Urinary bladder (tissue), 4 donors: Measurements from ENCODE around the gene KIF4B. TPM values are rescaled to one million over a fixed set of nuclear protein-coding genes. Genes with fewer than 3 reads are reported as not detected.
"Not testable (repeated sequence)": the region's sequence is repeated elsewhere in the genome, so short reads cannot be mapped to it uniquely, and the experiment has no call there.

Experiments
- DNase-seq: peaks from one replicate; pipeline ENCODE4 v3.0.0-alpha.2; 2015; ENCODE audit errors: extremely low spot score
- H3K27ac ChIP-seq: one replicate; pipeline ENCODE4 v1.5.1; 2013; ENCODE audit warnings: low read depth, mild to moderate bottlenecking, moderate library complexity
- H3K36me3 ChIP-seq: one replicate; pipeline ENCODE4 v1.6.1; 2013; ENCODE audit warnings: mild to moderate bottlenecking, moderate library complexity; ENCODE audit not compliant: insufficient read depth
- H3K4me1 ChIP-seq: one replicate; pipeline ENCODE4 v1.6.1; 2013; ENCODE audit warnings: mild to moderate bottlenecking, moderate library complexity; ENCODE audit not compliant: insufficient read depth
- H3K4me3 ChIP-seq: one replicate; pipeline ENCODE4 v1.5.1; 2013; ENCODE audit warnings: low read depth, low read length
- WGBS: extraction: QIAGEN DNeasy Blood & Tissue Kit; methylation state at CpG from one replicate; pipeline ENCODE4 v1.1.7; 2013; 5-methylcytosine and 5-hydroxymethylcytosine counted together
- polyA plus RNA-seq: library from polyadenylated mRNA; stranded (reverse); fragments of 200-250 nt; gene quantifications from one replicate; pipeline ENCODE4 v1.2.3, GENCODE V29; 2013
- total RNA-seq: library from RNA; depleted of rRNA; stranded (reverse); fragments of >200 nt; gene quantifications from one replicate; pipeline ENCODE4 v1.2.3, GENCODE V29; 2014
- donor health status: healthy with polysubstance abuse.
- donor health status: healthy.

Gene KIF4B, protein sequence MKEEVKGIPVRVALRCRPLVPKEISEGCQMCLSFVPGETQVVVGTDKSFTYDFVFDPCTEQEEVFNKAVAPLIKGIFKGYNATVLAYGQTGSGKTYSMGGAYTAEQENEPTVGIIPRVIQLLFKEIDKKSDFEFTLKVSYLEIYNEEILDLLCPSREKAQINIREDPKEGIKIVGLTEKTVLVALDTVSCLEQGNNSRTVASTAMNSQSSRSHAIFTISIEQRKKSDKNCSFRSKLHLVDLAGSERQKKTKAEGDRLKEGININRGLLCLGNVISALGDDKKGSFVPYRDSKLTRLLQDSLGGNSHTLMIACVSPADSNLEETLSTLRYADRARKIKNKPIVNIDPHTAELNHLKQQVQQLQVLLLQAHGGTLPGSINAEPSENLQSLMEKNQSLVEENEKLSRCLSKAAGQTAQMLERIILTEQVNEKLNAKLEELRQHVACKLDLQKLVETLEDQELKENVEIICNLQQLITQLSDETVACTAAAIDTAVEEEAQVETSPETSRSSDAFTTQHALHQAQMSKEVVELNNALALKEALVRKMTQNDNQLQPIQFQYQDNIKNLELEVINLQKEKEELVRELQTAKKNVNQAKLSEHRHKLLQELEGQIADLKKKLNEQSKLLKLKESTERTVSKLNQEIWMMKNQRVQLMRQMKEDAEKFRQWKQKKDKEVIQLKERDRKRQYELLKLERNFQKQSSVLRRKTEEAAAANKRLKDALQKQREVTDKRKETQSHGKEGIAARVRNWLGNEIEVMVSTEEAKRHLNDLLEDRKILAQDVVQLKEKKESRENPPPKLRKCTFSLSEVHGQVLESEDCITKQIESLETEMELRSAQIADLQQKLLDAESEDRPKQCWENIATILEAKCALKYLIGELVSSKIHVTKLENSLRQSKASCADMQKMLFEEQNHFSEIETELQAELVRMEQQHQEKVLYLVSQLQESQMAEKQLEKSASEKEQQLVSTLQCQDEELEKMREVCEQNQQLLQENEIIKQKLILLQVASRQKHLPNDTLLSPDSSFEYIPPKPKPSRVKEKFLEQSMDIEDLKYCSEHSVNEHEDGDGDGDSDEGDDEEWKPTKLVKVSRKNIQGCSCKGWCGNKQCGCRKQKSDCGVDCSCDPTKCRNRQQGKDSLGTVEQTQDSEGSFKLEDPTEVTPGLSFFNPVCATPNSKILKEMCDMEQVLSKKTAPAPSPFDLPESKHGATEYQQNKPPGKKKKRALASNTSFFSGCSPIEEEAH
- total RNA-seq (0.05 TPM), polyA plus RNA-seq (not detected)

DNA sequence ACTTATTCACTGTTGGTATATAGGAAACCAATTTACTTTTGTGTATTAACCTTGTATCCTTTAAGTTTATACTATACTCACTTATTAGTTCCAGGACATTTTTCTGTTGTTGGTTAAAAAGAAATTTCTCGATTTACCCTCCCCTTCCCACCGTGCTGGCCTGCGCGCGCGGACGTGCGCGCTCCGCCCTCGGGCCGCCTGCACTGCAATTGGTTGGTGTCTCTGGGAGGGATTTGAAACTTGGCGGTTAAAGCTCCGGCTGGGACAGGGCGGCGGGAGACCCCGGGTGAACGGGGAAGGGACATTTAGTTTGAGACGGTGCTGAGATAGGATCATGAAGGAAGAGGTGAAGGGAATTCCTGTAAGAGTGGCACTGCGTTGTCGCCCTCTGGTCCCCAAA, at the start of gene KIF4B:
Gene KIF4B (plus strand): TSS at position 230 of the 400 bp plus-strand sequence. CDS start 105 bp downstream, at position 335.
- no peak within 1 kb of the TSS for H3K27ac ChIP-seq
- no peak for DNase-seq
- H3K36me3 ChIP-seq: no peaks in the 10 kb centered on the region
- 93% methylated on average over 21 of the region's 21 CpGs for WGBS
- H3K4me3 ChIP-seq: no peak within 1 kb of the TSS
- H3K4me1 ChIP-seq: no peaks in the 10 kb centered on the region

DNA sequence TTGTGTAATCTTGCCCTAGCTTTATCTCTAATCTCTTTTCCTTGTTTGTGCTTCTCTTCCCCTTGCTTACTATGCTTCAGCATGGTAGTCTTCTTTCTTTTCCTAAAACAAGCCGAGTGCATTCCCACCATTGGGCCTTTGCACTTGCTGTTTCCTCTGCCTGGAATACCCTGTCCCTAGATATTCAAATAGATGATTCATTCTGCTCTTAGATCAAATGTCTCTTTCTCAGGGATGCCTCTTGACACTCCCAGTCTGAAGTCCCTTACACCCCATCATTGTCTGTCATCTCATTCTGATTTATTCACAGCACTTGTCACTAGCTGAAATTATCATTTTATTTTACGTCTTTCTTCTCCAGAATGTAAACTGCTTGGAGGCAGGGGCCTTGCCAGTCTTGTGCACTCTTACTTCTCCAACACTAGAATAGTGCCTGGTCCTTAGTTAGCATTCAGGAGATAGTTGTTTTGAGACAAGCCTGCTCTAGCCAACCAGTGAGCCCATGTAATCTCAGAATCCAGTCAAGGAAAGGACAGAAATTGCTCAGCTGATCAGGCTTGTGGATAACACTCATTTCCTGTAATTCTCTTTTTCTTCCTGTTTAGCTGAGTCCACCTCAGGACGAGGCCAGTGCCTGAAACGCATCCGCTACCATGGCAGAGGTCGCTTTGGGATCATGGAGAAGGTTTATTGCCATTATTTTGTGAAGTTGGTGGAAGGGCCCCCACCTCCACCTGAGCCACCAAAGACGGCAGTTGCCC, 47.3 kb upstream of the KIF4B start:
- 87% methylated on average over 7 of the region's 7 CpGs for WGBS
- no peak overlapping the region for H3K4me3 ChIP-seq
- DNase-seq: no peak
- no peak overlapping the region for H3K27ac ChIP-seq
- no peaks in the 10 kb centered on the region for H3K4me1 ChIP-seq
- peaks cover 2% of the 10 kb centered on the region for H3K36me3 ChIP-seq

DNA sequence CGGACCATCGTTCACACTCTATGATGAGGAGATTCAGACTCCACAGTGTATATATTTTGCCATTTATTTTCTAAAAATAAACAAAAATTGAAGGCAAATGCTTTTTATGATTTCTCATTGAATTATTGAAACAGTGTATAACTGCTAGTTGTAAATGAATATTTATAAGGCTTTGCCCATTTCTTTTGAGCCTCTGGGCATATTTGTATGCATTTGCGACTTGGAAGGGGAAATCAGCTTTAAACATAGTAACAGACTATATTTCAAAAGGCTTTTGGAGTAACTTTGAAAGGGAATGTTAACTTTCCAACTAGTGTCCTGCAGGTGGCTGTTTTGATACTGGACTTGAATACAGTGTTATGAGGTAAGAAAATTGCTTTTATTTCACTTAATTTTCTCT, 46.7 kb upstream of the KIF4B start:
- Histone ChIP-seq H3K4me3 (no peak overlapping the region), H3K27ac (no peak overlapping the region), H3K4me1 (no peaks in the 10 kb centered on the region), H3K36me3 (peaks cover 2% of the 10 kb centered on the region)
- 92% methylated on average over 3 of the region's 3 CpGs for WGBS
- no peak for DNase-seq

DNA sequence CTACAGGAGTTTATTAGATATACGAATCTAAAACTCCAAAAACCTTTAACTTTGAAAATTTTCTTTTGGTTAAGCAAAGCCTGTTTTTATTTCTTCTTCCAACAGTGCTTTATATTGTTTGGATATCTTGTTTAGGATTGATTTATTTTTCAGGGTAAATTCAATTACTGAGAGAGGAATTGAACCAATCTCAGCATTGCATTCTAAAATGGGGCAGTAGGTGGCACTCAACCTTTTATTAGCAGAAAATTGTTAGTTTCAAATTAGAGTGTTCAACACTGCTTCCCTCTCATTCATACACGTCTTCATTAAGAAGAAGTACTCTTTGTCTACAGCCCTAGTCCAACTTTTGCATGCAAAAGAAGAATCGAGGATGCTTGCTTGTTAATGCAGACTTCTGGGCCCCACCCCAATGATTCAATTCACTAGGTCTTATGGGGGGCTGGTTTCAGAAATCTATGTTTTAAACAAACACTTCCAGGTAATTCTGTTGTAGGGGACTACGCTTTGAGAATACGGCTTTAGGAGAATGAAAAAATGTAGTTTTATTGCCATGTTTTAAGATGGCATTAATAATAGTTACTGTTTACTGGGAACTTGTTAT, 46.0 kb upstream of the KIF4B start:
- Histone ChIP-seq H3K4me1 (no peaks in the 10 kb centered on the region), H3K4me3 (no peak overlapping the region), H3K27ac (no peak overlapping the region), H3K36me3 (peaks cover 2% of the 10 kb centered on the region)
- 80% methylated on average over 5 of the region's 5 CpGs for WGBS
- no peak for DNase-seq

DNA sequence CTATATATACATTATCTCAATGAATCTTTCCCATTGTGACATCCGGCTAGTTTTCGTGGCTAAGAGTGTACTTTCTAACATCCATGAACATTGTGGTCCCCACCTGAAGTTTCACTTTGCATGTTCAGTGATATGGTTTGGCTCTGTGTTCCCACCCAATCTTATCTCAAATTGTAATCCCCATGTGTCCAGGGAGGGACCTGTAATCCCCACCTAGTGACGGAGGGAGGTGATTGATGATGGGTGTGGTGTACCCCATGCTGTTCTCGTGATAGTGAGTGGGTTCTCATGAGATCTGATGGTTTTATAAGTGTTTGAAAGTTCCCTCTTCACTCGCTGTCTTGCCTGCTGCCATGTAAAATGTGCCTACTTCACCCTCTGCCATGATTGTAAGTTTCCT, 44.6 kb upstream of the KIF4B start:
- 92% methylated on average over 5 of the region's 5 CpGs for WGBS

DNA sequence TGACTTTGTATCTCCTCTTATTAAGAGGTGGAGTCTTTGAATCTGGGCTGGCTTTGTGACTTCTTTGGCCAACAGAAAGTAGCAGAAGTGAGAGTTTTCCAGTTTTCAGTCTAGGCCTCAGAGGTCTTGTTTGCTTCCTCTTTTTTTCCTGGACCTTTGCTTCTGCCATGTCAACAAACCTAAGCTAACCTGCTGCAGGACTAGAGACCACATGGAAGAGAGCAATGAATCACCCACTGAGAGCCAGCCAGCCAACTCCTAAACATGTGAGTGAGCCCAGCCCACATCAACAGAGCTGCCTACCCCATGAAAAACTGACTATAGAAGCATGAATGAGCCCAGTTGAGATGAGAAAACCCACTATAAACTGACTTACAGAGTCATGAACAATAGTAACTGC, 42.8 kb upstream of the KIF4B start:
- Histone ChIP-seq H3K27ac (no peak overlapping the region), H3K4me3 (no peak overlapping the region), H3K4me1 (no peaks in the 10 kb centered on the region), H3K36me3 (peaks cover 2% of the 10 kb centered on the region)
- no peak for DNase-seq

More for the DNA sequence above, 44.6 kb upstream of the KIF4B start:
- Histone ChIP-seq H3K27ac (no peak overlapping the region), H3K4me3 (no peak overlapping the region), H3K4me1 (no peaks in the 10 kb centered on the region), H3K36me3 (peaks cover 2% of the 10 kb centered on the region)
- DNase-seq: no peak

DNA sequence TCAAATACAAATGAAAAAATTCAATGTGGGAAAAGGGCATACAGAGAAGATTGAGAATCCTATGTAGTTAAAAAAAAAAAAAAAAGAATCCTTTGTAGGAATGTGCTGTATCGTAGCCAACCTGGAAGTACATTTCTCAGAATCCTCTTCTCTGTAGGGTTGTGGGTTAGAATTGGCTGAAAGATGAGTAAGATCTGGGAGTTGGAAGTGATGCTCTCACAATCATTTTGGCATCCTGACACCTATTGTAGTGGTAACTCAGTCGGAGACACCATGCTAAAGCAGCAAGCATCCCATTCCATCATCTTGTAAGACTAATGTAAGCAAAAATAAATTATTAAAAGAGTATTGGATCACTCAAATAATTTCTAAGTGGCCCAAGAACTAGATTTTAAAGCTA, 42.1 kb upstream of the KIF4B start:
- 91% methylated on average over 2 of the region's 2 CpGs for WGBS
- no peaks in the 10 kb centered on the region for H3K4me1 ChIP-seq

DNA sequence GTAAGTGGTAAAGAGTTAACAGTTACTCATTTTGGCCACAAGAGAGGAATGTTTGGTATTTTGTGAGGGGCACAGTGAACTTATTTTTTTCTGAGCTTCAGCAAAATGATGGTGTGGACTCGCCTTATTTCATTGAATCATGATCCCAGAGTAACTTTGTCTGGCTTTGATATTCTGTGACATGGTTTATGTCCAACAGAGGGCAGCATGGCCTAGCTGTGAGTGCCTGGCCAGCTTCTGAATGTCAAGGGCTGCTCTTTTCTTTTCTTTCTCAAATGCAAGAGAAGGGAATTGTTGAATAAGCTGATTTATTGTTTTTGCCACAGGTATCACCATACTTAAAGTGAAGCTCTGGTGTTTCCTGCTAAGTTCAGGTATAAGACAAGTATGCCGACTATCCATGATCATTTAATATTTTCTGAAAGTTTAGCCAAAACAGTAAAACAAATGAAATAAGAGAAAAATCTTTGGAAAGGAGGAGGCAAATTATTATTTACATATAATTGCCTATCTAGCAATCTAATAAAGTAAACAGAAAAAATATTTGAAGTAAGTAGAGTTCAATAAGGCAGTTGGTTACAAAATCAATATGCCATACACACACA, 41.0 kb upstream of the KIF4B start:
- H3K4me1 ChIP-seq: no peaks in the 10 kb centered on the region

More for the DNA sequence above, 42.1 kb upstream of the KIF4B start:
- Histone ChIP-seq H3K36me3 (peaks cover 2% of the 10 kb centered on the region), H3K27ac (no peak overlapping the region), H3K4me3 (no peak overlapping the region)
- DNase-seq: no peak

DNA sequence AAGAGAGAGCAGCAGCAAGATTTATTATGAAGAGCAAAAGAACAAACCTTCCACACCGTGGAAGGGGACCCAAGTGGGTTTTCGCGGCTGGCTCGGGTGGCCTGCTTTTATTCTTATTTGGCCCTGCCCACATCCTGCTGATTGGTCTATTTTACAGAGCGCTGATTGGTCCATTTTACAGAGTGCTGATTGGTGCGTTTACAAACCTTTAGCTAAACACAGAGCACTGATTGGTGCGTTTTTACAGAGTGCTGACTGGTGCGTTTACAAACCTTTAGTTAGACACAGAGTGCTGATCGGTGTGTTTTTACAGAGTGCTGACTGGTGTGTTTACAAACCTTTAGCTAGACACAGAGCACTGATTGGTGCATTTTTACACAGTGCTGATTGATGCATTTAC, 37.5 kb upstream of the KIF4B start:
- not testable (repeated sequence) for H3K4me1 ChIP-seq, H3K4me3 ChIP-seq, DNase-seq, H3K27ac ChIP-seq, H3K36me3 ChIP-seq
- 90% methylated on average over 9 of the region's 9 CpGs for WGBS

More for the DNA sequence above, 41.0 kb upstream of the KIF4B start:
- peaks cover 2% of the 10 kb centered on the region for H3K36me3 ChIP-seq
- H3K27ac ChIP-seq: no peak overlapping the region
- no peak overlapping the region for H3K4me3 ChIP-seq
- 73% methylated on average over 2 of the region's 2 CpGs for WGBS
- DNase-seq: no peak

DNA sequence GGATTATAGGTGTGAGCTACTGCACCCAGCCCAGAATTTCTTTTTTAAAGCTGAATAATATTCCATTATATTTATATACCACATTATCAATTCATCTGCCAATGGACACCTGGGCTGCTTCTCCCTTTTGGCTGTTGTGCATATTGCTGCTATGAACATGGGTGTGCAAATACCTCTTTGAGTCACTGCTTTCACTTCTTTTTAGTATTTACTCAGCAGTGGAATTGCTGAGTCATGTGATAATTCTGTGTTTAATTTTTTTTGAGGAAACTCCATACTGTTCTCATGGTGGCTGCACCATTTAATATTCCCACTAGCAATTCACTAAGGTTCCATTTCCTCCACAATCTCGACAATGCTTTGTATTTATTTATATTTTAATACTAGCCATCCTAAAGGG, 36.1 kb upstream of the KIF4B start:
- H3K4me1 ChIP-seq: no peaks in the 10 kb centered on the region
- no peaks in the 10 kb centered on the region for H3K36me3 ChIP-seq
- H3K4me3 ChIP-seq: no peak overlapping the region
- no peak for DNase-seq
- WGBS: 85% methylated on average over 1 of the region's 1 CpG
- no peak overlapping the region for H3K27ac ChIP-seq

DNA sequence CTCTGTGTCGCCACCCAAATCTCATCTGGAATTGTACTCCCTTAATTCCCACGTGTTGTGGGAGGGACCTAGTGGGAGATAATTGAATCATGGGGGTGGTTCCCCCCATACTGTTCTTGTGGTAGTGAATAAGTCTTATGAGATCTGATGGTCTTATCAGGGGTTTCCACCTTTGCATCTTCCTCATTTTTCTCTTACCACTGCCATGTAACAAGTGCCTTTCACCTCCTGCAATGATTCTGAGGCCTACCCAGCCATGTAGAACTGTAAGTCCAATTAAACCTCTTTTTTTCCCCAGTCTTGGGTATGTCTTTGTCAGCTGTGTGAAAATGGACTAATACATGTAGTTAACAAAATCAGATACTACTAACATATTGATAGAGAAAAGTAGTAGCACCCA, 35.3 kb upstream of the KIF4B start:
- H3K36me3 ChIP-seq, H3K27ac ChIP-seq, DNase-seq, H3K4me3 ChIP-seq, H3K4me1 ChIP-seq: not testable (repeated sequence)
- 89% methylated on average over 2 of the region's 2 CpGs for WGBS

DNA sequence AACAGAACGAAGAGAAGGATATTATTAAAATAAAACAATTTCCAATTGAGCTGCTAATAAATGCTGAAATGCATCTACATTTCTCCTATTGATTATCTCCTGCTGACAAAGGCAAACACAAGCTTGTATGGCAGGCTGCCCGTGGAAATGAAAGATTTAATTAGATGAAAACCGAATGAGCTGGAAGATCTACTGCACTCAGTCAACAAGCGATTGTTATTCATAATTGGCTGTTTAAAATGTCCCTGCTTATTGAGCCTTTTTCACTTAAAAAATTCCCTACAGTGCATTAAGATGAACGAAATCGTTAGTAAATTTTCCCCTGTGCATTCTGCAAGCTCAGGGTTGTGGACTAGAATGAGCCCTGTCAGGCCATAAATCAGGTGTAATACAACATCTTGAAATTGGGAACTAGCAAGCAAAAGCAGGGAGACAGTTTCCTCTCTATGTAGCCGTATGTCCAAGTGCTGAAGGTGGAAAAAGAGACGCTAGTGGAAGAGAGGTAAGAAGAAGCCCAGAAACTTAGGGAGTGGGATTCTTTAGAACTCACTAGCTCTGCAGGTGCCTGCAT, 28.5 kb upstream of the KIF4B start:
- H3K27ac ChIP-seq: no peak overlapping the region
- no peaks in the 10 kb centered on the region for H3K4me1 ChIP-seq
- WGBS: 75% methylated on average over 8 of the region's 8 CpGs
- H3K36me3 ChIP-seq: no peaks in the 10 kb centered on the region
- H3K4me3 ChIP-seq: no peak overlapping the region
- no peak for DNase-seq
